Stimulated activated memory B cell treated with anti-CD40 and anti-IgM and Interleukin-4, amounts not matched to agents 10 μg/mL and 1 μg/mL and 100 μg/mL, for 72 hours (primary cell): ENCODE results near the gene ZFR2.
"Not testable (repeated sequence)": the region's sequence is repeated elsewhere in the genome, so short reads cannot be mapped to it uniquely, and the experiment has no call there.

Experiments
- ATAC-seq: fragments of 150-1000 bp; cut with Tn5 transposase; 2 replicates; pipeline ENCODE4 v1.10.0; 2021
- H3K27ac Mint-ChIP-seq: one replicate; pipeline ENCODE4 v1.8.0; 2022; ENCODE audit warnings: mild to moderate bottlenecking, mixed read lengths
- H3K27me3 Mint-ChIP-seq: one replicate; pipeline ENCODE4 v1.8.0; 2022; ENCODE audit warnings: mixed read lengths
- H3K36me3 Mint-ChIP-seq: one replicate; pipeline ENCODE4 v1.8.0; 2022; ENCODE audit warnings: mixed read lengths
- H3K4me1 Mint-ChIP-seq: one replicate; pipeline ENCODE4 v1.8.0; 2022; ENCODE audit warnings: mixed read lengths
- H3K4me3 Mint-ChIP-seq: one replicate; pipeline ENCODE4 v1.8.0; 2022; ENCODE audit warnings: mild to moderate bottlenecking, moderate library complexity, mixed read lengths
- H3K9me3 Mint-ChIP-seq: one replicate; pipeline ENCODE4 v1.8.0; 2022; ENCODE audit warnings: mixed read lengths

Gene ZFR2

DNA sequence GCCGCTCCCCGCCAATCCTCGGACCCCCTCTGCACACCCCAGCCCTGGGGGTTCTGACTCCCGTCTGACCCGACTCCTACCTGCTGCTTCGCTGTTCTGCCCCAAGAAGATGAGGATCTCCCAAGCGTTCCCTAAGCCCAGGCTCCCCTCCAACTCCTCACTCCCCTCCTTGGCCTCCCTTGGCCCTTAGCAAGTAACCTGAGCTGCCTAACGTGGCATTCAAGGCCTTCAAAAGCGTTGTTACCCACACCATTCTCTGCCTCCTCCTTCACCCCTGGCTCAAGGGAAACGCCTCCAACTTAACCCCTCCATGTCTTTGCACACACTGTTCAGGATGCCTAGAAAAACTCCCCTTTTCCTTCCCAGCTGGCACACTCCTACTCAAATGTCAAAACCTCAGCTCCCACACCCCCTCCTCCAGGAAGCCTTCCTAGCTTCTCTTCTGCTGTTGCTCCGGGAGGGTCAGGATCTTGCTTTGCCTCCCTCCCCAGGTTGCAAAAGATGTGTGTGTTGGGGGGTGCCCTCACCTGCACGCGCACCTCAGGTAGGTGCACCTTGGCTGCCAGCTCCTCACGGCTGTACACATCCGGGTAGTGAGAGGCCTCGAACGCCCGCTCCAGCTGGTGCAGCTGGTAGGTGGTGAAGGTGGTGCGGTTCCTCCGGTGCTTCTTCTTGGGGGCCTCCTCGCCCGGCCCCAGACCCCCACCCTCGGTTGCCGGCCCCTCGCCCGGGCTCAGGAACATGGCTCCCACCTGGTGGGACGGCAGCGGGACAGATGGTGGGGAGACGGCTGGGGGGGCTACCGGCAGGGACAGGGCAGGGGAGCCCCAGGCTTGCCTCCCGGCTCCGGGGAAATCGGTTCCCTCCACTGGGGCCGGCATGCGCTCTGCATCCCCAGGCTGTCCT lies 97.6 kb downstream of the ZFR2 start:
- Mint-ChIP-seq H3K27me3 (peaks cover 9% of the 10 kb centered on the region), H3K4me3 (no peak overlapping the region), H3K27ac (no peak overlapping the region), H3K9me3 (peaks cover 4% of the 10 kb centered on the region), H3K36me3 (peaks cover 41% of the 10 kb centered on the region), H3K4me1 (peaks cover 5% of the 10 kb centered on the region)
- no peak for ATAC-seq

DNA sequence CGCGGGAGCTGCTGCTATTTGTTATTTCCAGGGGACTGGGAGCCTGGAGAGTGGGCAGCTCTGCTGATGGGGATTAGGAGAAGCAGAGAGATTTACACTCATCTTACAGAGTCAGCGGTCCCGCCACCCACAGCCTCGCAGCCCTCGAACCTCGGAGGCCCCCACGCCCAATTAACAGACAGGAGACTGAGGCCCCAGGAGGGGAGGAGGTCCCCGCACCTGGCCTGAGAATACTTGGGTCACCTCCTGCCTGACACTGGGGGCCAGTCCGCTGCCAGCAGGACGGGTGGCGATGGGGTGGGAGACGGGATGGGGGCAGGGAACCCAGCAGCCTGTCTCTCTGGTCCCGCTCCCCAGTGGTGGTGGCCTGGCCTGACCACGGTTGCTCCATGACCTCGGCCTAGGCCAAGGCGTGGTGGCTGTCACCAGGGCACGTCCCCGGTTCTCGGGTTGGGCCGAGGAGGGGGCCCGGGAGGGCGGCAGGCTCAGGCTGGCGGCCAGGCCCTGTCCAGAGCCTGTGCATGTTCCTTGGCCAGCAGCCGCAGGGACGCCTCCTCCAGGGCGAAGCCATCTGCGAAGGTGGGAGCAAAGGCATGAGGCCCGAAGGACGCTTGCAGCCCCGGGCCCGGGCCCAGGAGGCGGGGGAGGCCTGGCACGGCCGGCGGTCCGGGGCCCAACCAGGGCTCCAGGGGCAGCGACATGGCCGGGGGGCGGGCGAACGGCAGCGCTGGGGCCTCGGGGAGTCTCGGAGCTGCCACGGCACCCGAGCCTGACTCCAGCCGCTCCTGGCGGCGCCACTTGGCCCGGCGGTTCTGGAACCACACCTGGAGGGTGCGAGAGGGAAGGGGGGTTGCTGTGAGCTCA lies 98.5 kb downstream of the ZFR2 start:
- Mint-ChIP-seq H3K4me3 (no peak overlapping the region), H3K4me1 (peaks cover 6% of the 10 kb centered on the region), H3K27ac (no peak overlapping the region), H3K9me3 (no peaks in the 10 kb centered on the region), H3K27me3 (peaks cover 9% of the 10 kb centered on the region), H3K36me3 (peaks cover 43% of the 10 kb centered on the region)
- no peak for ATAC-seq

DNA sequence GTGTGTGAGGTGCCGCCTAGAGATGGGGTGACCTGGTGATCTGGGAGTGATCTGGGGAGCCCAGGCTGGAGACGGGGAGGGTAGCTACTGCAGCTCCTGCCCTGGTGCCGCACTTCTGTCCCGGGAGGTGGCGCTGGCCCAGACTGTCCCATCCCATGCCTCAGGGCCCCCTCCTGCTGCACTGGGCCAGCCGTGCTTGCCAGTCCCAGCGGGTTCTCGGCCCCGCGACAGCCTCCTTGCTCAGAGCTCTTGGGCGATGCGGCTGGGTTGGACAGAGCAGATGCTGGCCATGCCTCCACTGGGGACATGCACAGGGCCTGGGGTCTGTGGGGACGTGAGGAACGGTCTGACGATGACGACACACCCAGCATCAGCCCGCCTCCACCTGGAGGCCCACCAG lies 99.3 kb downstream of the ZFR2 start:
- no peak overlapping the region for H3K27ac Mint-ChIP-seq
- no peak for ATAC-seq
- H3K4me3 Mint-ChIP-seq = no peak overlapping the region
- no peaks in the 10 kb centered on the region for H3K9me3 Mint-ChIP-seq
- peaks cover 43% of the 10 kb centered on the region for H3K36me3 Mint-ChIP-seq
- H3K4me1 Mint-ChIP-seq = peaks cover 6% of the 10 kb centered on the region
- peaks cover 6% of the 10 kb centered on the region for H3K27me3 Mint-ChIP-seq

GRCh38 chr19:3768748-3769099 lies 100.1 kb downstream of the ZFR2 start:
- Mint-ChIP-seq H3K36me3 (peaks cover 43% of the 10 kb centered on the region), H3K27me3 (no peaks in the 10 kb centered on the region), H3K4me1 (peaks cover 6% of the 10 kb centered on the region), H3K27ac (no peak overlapping the region), H3K9me3 (no peaks in the 10 kb centered on the region), H3K4me3 (no peak overlapping the region)
- no peak for ATAC-seq

DNA sequence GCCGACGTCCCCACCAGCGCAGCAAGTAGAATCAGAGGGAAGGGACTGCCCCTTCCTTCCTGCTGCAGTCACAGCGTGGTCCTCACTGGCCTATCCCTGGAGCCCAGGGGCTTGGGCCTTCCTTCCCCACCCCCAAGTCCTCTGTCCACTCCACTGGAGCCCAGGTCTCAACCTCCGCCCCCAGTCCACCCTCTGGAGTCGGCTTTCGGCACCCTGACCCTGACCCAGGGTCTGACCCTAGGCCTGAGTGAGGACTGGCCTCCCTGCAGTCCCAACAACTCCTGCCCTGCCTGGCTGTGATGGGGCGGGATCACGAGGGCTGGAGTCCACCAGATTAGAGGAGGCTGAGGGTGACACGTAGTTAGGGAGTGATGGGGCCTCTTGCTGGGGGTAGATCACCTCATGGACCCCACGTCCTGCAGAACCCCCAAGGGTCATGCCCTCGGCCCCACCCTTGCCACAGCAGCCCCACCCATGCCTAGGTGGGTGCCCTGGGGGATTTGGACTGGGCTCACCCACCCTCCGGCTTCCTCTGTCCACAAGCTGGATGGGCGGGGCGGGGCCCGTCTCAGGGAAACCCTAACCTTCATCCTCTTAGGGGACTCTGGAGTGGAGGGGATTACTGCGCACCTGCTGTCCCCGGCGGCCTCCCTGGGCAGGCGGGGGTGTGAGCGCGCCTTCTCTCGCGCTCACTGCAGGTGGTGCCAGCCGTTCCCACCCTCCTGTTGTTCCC lies 100.7 kb downstream of the ZFR2 start:
- no peak for ATAC-seq
- Mint-ChIP-seq H3K9me3 (no peaks in the 10 kb centered on the region), H3K27ac (no peak overlapping the region), H3K27me3 (no peaks in the 10 kb centered on the region), H3K4me1 (peaks cover 8% of the 10 kb centered on the region), H3K4me3 (no peak overlapping the region), H3K36me3 (peaks cover 43% of the 10 kb centered on the region)

DNA sequence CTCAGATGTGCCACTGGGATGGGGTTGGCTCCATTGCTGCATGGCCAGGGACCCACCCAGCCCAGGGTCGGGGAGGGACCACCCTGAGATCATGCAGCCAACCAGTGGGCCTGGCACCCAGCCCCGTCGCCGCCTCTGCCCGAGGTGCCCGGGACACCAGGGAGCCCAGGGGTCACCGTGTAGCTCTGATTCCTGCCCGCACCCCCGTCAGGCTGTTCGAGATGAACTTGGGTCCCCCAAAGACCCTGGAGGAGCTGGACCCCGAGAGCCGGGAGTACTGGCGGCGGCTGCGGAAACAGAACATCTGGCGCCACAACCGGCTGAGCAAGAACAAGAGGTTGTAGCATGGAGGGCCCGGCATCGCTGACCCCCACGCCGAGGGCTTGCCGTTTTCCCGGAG lies 101.8 kb downstream of the ZFR2 start:
- Mint-ChIP-seq H3K9me3 (no peaks in the 10 kb centered on the region), H3K4me3 (no peak overlapping the region), H3K27ac (no peak overlapping the region), H3K36me3 (peaks cover 43% of the 10 kb centered on the region), H3K27me3 (no peaks in the 10 kb centered on the region), H3K4me1 (peaks cover 17% of the 10 kb centered on the region)
- ATAC-seq = no peak

DNA sequence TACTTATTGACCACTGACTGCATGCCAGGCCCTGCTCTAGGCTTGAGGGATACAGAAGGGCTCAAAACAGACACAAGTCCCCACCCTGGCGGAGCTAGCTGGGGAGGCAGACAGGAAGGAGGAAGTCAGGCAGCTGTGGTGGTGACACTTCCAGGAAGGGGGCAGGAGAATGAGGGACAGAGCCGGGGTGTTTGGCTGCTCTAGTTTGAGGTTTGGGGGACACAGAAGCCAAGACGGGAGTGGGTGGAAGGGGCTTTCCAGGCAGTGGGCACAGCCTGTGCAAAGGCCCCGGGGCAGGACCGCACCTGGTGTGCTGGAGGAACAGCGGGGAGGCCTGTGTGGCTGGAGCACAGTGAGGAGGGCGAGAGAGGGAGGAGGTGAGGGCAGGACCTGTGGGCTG lies 102.3 kb downstream of the ZFR2 start:
- Mint-ChIP-seq H3K4me3 (no peak overlapping the region), H3K27ac (no peak overlapping the region), H3K9me3 (no peaks in the 10 kb centered on the region), H3K27me3 (no peaks in the 10 kb centered on the region), H3K4me1 (peaks cover 22% of the 10 kb centered on the region), H3K36me3 (peaks cover 43% of the 10 kb centered on the region)
- ATAC-seq = no peak

GRCh38 chr19:3765757-3766156 lies 103.1 kb downstream of the ZFR2 start:
- not testable (repeated sequence) for H3K27ac Mint-ChIP-seq, ATAC-seq

GRCh38 chr19:3765121-3765520 lies 103.7 kb downstream of the ZFR2 start:
- Mint-ChIP-seq H3K36me3 (peaks cover 36% of the 10 kb centered on the region), H3K9me3 (no peaks in the 10 kb centered on the region)

More at GRCh38 chr19:3765757-3766156, 103.1 kb downstream of the ZFR2 start:
- peaks cover 30% of the 10 kb centered on the region for H3K4me1 Mint-ChIP-seq
- not testable (repeated sequence) for H3K4me3 Mint-ChIP-seq, H3K27me3 Mint-ChIP-seq, H3K9me3 Mint-ChIP-seq
- H3K36me3 Mint-ChIP-seq = peaks cover 38% of the 10 kb centered on the region

DNA sequence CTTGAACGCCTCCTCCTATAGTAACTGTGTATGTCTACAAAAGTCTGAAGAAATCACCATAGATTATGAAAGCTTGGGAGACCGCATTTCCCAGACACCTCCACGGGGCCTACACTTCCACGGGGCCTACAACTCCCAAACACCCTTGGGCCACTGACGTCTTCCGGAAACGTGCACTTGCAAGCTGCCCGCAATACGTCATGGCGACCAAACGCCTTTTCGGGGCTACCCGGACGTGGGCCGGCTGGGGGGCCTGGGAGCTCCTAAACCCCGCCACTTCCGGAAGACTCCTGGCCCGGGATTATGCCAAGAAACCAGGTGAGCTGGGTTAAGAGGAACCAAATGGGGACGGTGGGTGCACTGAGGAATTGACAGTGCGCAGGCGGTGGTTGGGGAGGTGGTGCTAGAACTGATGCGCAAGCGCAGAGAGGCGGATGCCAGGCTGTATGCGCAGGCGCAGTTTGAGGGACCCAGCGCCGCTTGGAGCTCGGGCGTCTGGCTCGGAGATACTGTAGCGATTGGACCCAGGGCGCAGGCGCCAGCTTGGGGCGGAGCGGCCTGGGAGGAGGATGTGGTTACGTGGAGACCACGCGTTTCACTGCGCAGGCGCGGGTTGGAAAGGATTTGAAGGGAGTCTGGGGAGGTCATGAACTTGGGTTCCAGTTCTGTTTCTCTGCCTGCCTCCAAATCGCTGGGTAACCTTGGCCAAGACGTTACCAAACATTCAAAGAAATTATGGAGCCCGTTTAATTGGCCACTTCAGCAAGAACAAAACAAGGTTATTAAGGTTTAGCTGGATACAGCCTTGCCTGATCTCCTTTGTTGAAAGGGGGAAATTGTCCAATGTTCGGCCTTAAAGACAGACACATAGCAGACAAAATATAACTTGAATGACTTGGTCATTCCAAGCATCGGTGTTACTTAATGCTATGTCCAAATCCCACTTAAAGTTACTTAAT lies 106.1 kb downstream of the ZFR2 start, which contains the start of gene MRPL54:
TSS of gene MRPL54 (plus strand) at position 182 of the 959 bp plus-strand sequence. CDS start at position 201, 19 bp downstream.
- H3K27ac Mint-ChIP-seq = peak within 1 kb of the TSS; percentile 98
- no peaks in the 10 kb centered on the region for H3K27me3 Mint-ChIP-seq
- peaks cover 48% of the 10 kb centered on the region for H3K4me1 Mint-ChIP-seq
- H3K4me3 Mint-ChIP-seq = peak within 1 kb of the TSS; percentile 98
- ATAC-seq = peak; percentile 93
- peaks cover 22% of the 10 kb centered on the region for H3K36me3 Mint-ChIP-seq
- H3K9me3 Mint-ChIP-seq = no peaks in the 10 kb centered on the region

More at GRCh38 chr19:3765121-3765520, 103.7 kb downstream of the ZFR2 start:
- Mint-ChIP-seq H3K4me3 (no peak overlapping the region), H3K27me3 (no peaks in the 10 kb centered on the region), H3K4me1 (peaks cover 36% of the 10 kb centered on the region), H3K27ac (no peak overlapping the region)
- ATAC-seq = no peak

DNA sequence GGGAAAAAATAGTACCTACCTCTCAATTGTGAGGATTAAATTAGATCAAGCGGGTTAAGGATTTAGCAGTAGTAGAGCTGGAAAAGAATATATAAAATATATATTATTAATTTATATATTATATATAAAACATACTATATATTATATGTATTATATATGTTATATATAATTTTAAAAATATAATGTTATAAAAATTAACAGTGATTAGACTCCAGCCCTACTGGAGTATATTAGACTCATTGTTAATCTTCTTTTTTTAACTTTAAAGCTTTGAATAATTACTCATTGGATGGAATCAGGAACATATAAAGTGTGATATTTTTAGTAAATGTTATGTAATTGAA lies 106.7 kb downstream of the ZFR2 start:
- Mint-ChIP-seq H3K36me3 (peaks cover 16% of the 10 kb centered on the region), H3K27ac (peak overlapping the region; percentile 98), H3K27me3 (no peaks in the 10 kb centered on the region), H3K9me3 (no peaks in the 10 kb centered on the region), H3K4me1 (peaks cover 48% of the 10 kb centered on the region), H3K4me3 (peak overlapping the region; percentile 98)
- no peak for ATAC-seq

DNA sequence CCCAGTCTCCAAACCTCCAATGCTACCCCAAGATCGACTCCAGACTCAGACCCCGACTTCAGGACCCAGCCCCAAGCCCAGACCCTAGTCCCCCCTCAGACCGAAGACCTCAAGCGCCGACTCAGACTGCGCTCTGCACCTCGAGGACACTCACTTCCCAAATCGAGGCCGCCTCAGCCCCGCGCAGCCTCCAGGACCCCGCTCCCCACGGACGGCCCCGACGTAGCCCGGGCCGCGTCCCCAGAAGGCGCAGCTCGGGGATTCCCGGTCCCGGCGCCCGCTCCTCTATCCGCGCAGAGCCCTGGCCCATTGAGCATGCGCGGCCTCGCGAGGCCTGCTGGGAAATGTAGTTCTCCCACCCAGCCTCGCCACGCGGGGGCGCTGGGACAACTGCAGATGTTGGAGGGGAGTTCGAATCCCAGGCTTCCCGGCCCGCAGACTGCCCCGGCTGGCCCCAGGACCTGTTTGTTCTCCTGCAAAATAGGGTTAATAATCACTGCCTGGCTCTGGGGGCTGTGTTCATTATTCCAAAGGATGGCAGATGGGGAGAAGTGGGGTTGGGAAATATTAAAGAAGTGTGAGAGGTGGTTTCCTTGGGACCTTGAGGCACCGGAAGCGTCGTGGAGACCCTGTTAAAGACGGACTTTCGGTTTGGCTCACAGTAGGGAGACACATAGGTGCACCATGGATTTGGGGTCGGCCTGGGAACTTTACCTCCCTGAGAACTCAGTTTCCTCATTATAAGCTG lies 107.3 kb downstream of the ZFR2 start, which contains the start of gene APBA3:
TSS of gene APBA3 (minus strand) at position 311 of the 748 bp plus-strand sequence. CDS start 1,428 bp downstream, outside the sequence.
- Mint-ChIP-seq H3K27me3 (no peaks in the 10 kb centered on the region), H3K4me1 (peaks cover 46% of the 10 kb centered on the region), H3K4me3 (peak within 1 kb of the TSS; percentile 98)

GRCh38 chr19:3760871-3761361 lies 107.9 kb downstream of the ZFR2 start:
- Mint-ChIP-seq H3K9me3 (no peaks in the 10 kb centered on the region), H3K4me1 (peaks cover 44% of the 10 kb centered on the region)

More for the DNA sequence above, 107.3 kb downstream of the ZFR2 start, which contains the start of gene APBA3:
- Mint-ChIP-seq H3K9me3 (no peaks in the 10 kb centered on the region), H3K27ac (peak within 1 kb of the TSS; percentile 98), H3K36me3 (peaks cover 11% of the 10 kb centered on the region)
- peak; percentile 78 for ATAC-seq

More at GRCh38 chr19:3760871-3761361, 107.9 kb downstream of the ZFR2 start:
- H3K27ac Mint-ChIP-seq = peak overlapping the region; percentile 98
- no peak for ATAC-seq
- peak overlapping the region; percentile 92 for H3K4me3 Mint-ChIP-seq
- H3K27me3 Mint-ChIP-seq = no peaks in the 10 kb centered on the region
- H3K36me3 Mint-ChIP-seq = peaks cover 5% of the 10 kb centered on the region
